Fibroblast of lung (primary cell): Measurements from ENCODE around the gene OPN4.

ENCODE experiments used
- CTCF ChIP-seq, 2 donors: IDR thresholded peaks in 1 of 2; conservative IDR thresholded peaks in 1 of 2; 1 replicate in 1 of 2; 2 replicates in 1 of 2; pipeline ENCODE4 v1.5.1; 2011 to 2012; ENCODE audit warnings: low read length in 2 of 2, control low read depth in 1 of 2, inconsistent platforms in 1 of 2, low read depth in 1 of 2, mild to moderate bottlenecking in 1 of 2
- EZH2 ChIP-seq: IDR thresholded peaks from 2 replicates; pipeline ENCODE4 v1.5.1; 2012; ENCODE audit warnings: low read length, control low read depth, mild to moderate bottlenecking; ENCODE audit errors: missing control alignments

GRCh38 chr10:86642499-86642898 lies 11.8 kb upstream of the OPN4 start:
- no peak for TF ChIP-seq CTCF (conservative IDR thresholded peaks at IDR 0.05 in 1 of 2, IDR thresholded peaks at IDR 0.05 in 1 of 2; ENCODE audit: low read depth in 1 of 2, low read length in 2 of 2)
- no peak for TF ChIP-seq EZH2
